Measurements from ENCODE around the gene MAP2K7. TPM values are rescaled to one million over a fixed set of nuclear protein-coding genes. Genes with fewer than 3 reads are reported as not detected.

The MAP2K7 gene
- total and polyA plus RNA-seq, 3 experiments from 2014 or later, result 2.0 to 38.3 (median 35.9) TPM

GRCh38 chr19:7921302-7921966 is 17.8 kb downstream of the MAP2K7 start:
- ChIA-PET POLR2A (interaction anchor here (0.5 to 3.0 kb wide), 6 partner anchors 8 to 292 kb away, joined by 3 to 42 read pairs (median 6); partner anchors contain the start of genes PET100 and TIMM44), CTCF (interaction anchor here (1.1 to 8.3 kb wide), 7 partner anchors 18 to 1150 kb away, joined by 3 to 41 read pairs (median 3); partner anchors contain the start of genes MAP2K7 and TIMM44)
- peak overlapping the region; percentile 85 to 97 (median 92) for H3K27ac Mint-ChIP-seq
- peaks cover 25 to 60% (median 28%) of the 10 kb centered on the region in 3 donors for H3K4me1 Mint-ChIP-seq
- DNase-seq, result no peak
- H3K27me3 Mint-ChIP-seq, result peaks cover 16 to 20% of the 10 kb centered on the region in 2 donors
- Histone ChIP-seq H3K4me3 (ENCODE audit: low read length) (peak overlapping the region; percentile 81), H3K27ac (ENCODE audit: low read depth, low read length) (peak overlapping the region; percentile 68), H3K27me3 (ENCODE audit: insufficient read depth, low read length, poor library complexity, severe bottlenecking) (peaks cover 11% of the 10 kb centered on the region), H3K9me3 (ENCODE audit: low read length) (no peaks in the 10 kb centered on the region), H3K4me1 (ENCODE audit: insufficient read depth, low read length) (peaks cover 39% of the 10 kb centered on the region), H3K36me3 (ENCODE audit: insufficient read depth, low read length) (no peaks in the 10 kb centered on the region)
- H3K4me3 Mint-ChIP-seq, result peak overlapping the region; percentile 84 to 95 (median 86)
- no peaks in the 10 kb centered on the region for H3K9me3 Mint-ChIP-seq
- peaks cover 0 to 13% (median 0%) of the 10 kb centered on the region in 3 donors for H3K36me3 Mint-ChIP-seq

DNA sequence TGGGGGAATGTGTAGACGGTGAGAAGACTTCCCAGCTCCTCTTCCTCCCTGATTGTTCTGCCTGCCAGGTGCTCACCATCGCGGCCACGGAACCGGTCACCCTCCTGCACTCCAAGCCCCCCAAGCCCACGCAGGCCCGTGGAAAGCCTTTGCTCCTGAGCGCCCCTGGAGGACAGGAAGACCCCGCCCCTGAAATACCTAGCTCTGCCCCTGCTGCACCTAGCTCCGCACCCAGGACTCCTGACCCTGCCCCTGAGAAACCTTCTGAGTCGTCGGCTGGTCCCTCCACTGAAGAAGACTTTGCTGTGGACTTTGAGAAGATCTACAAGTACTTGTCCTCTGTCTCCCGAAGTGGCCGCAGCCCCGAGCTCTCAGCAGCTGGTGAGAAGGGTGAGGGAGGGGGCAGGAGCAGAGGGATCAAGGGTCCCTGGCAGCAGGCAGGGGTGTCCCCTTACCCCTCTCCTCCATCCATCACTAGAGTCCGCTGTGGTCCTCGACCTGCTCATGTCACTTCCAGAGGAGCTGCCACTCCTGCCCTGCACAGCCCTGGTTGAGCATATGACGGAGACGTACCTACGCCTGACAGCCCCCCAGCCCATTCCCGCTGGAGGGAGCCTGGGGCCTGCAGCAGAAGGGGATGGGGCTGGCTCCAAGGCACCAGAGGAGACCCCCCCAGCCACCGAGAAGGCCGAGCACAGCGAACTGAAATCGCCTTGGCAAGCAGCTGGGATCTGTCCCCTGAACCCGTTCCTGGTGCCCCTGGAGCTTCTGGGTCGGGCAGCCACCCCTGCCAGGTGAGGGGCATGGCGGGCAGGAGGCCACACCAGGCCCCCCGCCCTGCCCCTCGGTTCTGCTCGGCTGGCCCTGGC is 18.5 kb downstream of the MAP2K7 start:
- Histone ChIP-seq H3K27me3 (ENCODE audit: insufficient read depth, low read length, poor library complexity, severe bottlenecking) (peaks cover 8% of the 10 kb centered on the region), H3K9me3 (ENCODE audit: low read length) (no peaks in the 10 kb centered on the region), H3K4me3 (ENCODE audit: low read length) (peak overlapping the region; percentile 81), H3K4me1 (ENCODE audit: insufficient read depth, low read length) (peaks cover 36% of the 10 kb centered on the region), H3K36me3 (ENCODE audit: insufficient read depth, low read length) (no peaks in the 10 kb centered on the region), H3K27ac (ENCODE audit: low read depth, low read length) (no peak overlapping the region)
- Mint-ChIP-seq H3K27me3 (peaks cover 14 to 16% of the 10 kb centered on the region in 2 donors), H3K9me3 (no peaks in the 10 kb centered on the region), H3K4me3 (peak overlapping the region in 5 of 7 donors; percentile 34 to 76 (median 49)), H3K27ac (peak overlapping the region in 1 of 8 donors; percentile 81), H3K36me3 (peaks cover 0 to 13% (median 0%) of the 10 kb centered on the region in 3 donors), H3K4me1 (peaks cover 21 to 57% (median 25%) of the 10 kb centered on the region in 3 donors)
- ChIA-PET CTCF (interaction anchor here (1.1 to 8.3 kb wide), 5 partner anchors 19 to 68 kb away, joined by 3 to 41 read pairs (median 11); partner anchors contain the start of genes MAP2K7 and TIMM44), POLR2A (interaction anchor here (3.0 kb wide), 1 partner anchor 21 kb away, joined by 42 read pairs; the partner anchor contains the start of gene TIMM44)
- no peak for DNase-seq

- DNase-seq, result no peak
- Mint-ChIP-seq H3K36me3 (peaks cover 0 to 13% (median 0%) of the 10 kb centered on the region in 3 donors), H3K4me3 (peak overlapping the region in 3 of 7 donors; percentile 14 to 44 (median 36)), H3K27ac (no peak overlapping the region), H3K9me3 (no peaks in the 10 kb centered on the region), H3K4me1 (peaks cover 21 to 54% (median 25%) of the 10 kb centered on the region in 3 donors), H3K27me3 (peaks cover 13 to 16% of the 10 kb centered on the region in 2 donors)
- H3K27me3 ChIP-seq (ENCODE audit: insufficient read depth, low read length, poor library complexity, severe bottlenecking), result peaks cover 5% of the 10 kb centered on the region
- no peak overlapping the region for H3K27ac ChIP-seq (ENCODE audit: low read depth, low read length)
- no peaks in the 10 kb centered on the region for H3K9me3 ChIP-seq (ENCODE audit: low read length)
- ChIA-PET CTCF (interaction anchor here (1.7 to 8.3 kb wide), 2 partner anchors 54 to 69 kb away, joined by 5 to 37 read pairs; no protein-coding TSS in a partner anchor), POLR2A (no interaction called here)
- H3K4me3 ChIP-seq (ENCODE audit: low read length), result no peak overlapping the region
- H3K4me1 ChIP-seq (ENCODE audit: insufficient read depth, low read length), result peaks cover 34% of the 10 kb centered on the region
- no peaks in the 10 kb centered on the region for H3K36me3 ChIP-seq (ENCODE audit: insufficient read depth, low read length)
Measured at GRCh38 chr19:7922836-7923195, 19.1 kb downstream of the MAP2K7 start.

DNA sequence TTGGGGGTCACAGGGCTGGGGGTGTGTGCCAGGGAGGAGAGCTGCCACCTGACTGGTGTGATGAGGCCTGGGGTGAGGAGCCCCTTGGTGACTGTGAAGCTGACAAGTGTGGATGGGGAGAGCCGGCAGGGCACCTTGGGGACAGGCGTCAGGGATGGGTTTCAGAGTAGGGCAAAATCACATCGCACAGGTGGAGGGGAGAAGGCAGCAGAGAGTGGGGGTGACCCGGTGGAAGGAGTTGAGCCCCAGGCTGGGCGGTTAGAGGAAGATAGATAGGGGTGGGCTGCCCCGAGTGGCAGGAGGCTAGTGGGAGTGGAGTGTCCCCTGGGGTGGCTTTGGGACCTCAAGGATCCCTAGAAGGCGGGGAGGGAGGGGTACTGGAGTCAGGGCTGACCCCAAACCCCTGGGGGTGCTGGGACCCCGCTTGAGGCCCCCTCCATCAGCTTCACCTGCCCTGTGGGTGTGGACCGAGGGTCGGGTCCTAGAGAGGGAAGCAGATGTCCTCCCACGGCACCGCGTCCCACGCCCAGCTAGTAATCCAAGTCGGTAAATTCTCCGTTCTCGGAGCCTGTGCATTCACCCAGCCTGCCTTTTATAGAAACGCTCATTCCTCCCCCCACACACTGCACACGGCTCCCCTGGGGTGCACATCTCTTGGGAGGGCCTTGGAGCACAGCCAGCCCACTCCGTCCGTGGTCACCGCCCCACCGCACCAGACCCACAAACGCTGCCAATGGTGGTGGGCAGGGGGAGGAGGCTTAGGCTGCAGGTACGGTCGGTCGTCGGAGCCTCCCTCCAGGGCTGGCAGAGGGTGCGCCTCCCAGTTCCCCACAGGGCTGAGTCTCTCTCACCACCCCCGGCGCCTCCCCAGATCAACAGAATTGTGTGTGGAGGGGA is 19.9 kb downstream of the MAP2K7 start:
- Histone ChIP-seq H3K27ac (ENCODE audit: low read depth, low read length) (no peak overlapping the region), H3K4me1 (ENCODE audit: insufficient read depth, low read length) (peaks cover 29% of the 10 kb centered on the region), H3K27me3 (ENCODE audit: insufficient read depth, low read length, poor library complexity, severe bottlenecking) (peaks cover 5% of the 10 kb centered on the region), H3K36me3 (ENCODE audit: insufficient read depth, low read length) (no peaks in the 10 kb centered on the region), H3K4me3 (ENCODE audit: low read length) (no peak overlapping the region), H3K9me3 (ENCODE audit: low read length) (no peaks in the 10 kb centered on the region)
- Mint-ChIP-seq H3K36me3 (peaks cover 0 to 13% (median 0%) of the 10 kb centered on the region in 3 donors), H3K27me3 (peaks cover 6 to 9% of the 10 kb centered on the region in 2 donors), H3K4me3 (peak overlapping the region in 5 of 7 donors; percentile 14 to 44 (median 40)), H3K9me3 (peaks cover 0 to 2% (median 0%) of the 10 kb centered on the region in 5 donors), H3K27ac (peak overlapping the region in 3 of 8 donors; percentile 11 to 64 (median 14)), H3K4me1 (peaks cover 22 to 48% (median 22%) of the 10 kb centered on the region in 3 donors)
- ChIA-PET CTCF (interaction anchor here (1.0 to 8.3 kb wide), 3 partner anchors 21 to 69 kb away, joined by 5 to 37 read pairs (median 5); partner anchors contain the start of gene TIMM44), POLR2A (interaction anchor here (0.6 to 1.1 kb wide), 2 partner anchors 19 to 20 kb away, joined by 3 read pairs; partner anchors contain the start of gene TIMM44)
- no peak for DNase-seq

DNA sequence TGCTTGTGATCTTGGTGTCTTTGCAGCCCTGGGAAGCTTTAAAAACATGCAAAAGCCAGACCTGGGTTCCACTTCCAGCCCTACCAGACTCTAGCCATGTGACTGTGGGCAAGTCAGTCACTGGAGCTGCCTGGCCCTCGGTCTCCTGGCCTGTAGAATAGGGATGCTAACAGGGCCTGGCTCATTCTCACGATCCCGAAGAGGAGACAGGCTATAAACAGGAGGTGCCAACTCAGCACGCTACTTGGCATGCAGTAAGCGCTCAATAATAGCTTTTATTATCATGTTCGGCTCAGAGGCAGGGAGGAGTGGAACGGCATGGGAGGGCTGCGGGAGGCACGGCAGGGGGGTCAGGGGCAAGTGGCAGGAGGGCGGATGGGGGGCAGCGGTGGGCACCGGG is 20.6 kb downstream of the MAP2K7 start:
- DNase-seq, result no peak
- Histone ChIP-seq H3K36me3 (ENCODE audit: insufficient read depth, low read length) (no peaks in the 10 kb centered on the region), H3K9me3 (ENCODE audit: low read length) (no peaks in the 10 kb centered on the region), H3K27ac (ENCODE audit: low read depth, low read length) (no peak overlapping the region), H3K27me3 (ENCODE audit: insufficient read depth, low read length, poor library complexity, severe bottlenecking) (no peaks in the 10 kb centered on the region), H3K4me3 (ENCODE audit: low read length) (no peak overlapping the region), H3K4me1 (ENCODE audit: insufficient read depth, low read length) (peaks cover 29% of the 10 kb centered on the region)
- peaks cover 5 to 8% of the 10 kb centered on the region in 2 donors for H3K27me3 Mint-ChIP-seq
- ChIA-PET POLR2A (interaction anchor here (0.6 to 1.1 kb wide), 2 partner anchors 19 to 20 kb away, joined by 3 read pairs; partner anchors contain the start of gene TIMM44), CTCF (interaction anchor here (1.0 to 1.7 kb wide), 2 partner anchors 20 to 70 kb away, joined by 5 read pairs; partner anchors contain the start of gene TIMM44)
- H3K4me3 Mint-ChIP-seq, result peak overlapping the region in 4 of 7 donors; percentile 31 to 61 (median 55)
- H3K4me1 Mint-ChIP-seq, result peaks cover 26 to 53% (median 29%) of the 10 kb centered on the region in 3 donors
- peaks cover 0 to 2% (median 0%) of the 10 kb centered on the region in 5 donors for H3K9me3 Mint-ChIP-seq
- H3K36me3 Mint-ChIP-seq, result peaks cover 0 to 13% (median 0%) of the 10 kb centered on the region in 3 donors
- H3K27ac Mint-ChIP-seq, result no peak overlapping the region

GRCh38 chr19:7924651-7925170 is 21.0 kb downstream of the MAP2K7 start:
- ChIA-PET CTCF (interaction anchor here (1.0 kb wide), 1 partner anchor 19 kb away, joined by 5 read pairs; the partner anchor contains the start of gene TIMM44), POLR2A (interaction anchor here (0.6 kb wide), 1 partner anchor 20 kb away, joined by 3 read pairs; no protein-coding TSS in a partner anchor)
- DNase-seq, result no peak
- peak overlapping the region in 1 of 8 donors; percentile 60 for H3K27ac Mint-ChIP-seq
- H3K4me3 Mint-ChIP-seq, result no peak overlapping the region
- H3K9me3 ChIP-seq (ENCODE audit: low read length), result no peaks in the 10 kb centered on the region
- no peaks in the 10 kb centered on the region for H3K36me3 ChIP-seq (ENCODE audit: insufficient read depth, low read length)
- H3K9me3 Mint-ChIP-seq, result peaks cover 0 to 2% (median 0%) of the 10 kb centered on the region in 5 donors
- H3K27me3 Mint-ChIP-seq, result peaks cover 2 to 6% of the 10 kb centered on the region in 2 donors
- no peaks in the 10 kb centered on the region for H3K27me3 ChIP-seq (ENCODE audit: insufficient read depth, low read length, poor library complexity, severe bottlenecking)
- H3K27ac ChIP-seq (ENCODE audit: low read depth, low read length), result no peak overlapping the region
- peaks cover 0 to 13% (median 0%) of the 10 kb centered on the region in 3 donors for H3K36me3 Mint-ChIP-seq
- H3K4me1 Mint-ChIP-seq, result peaks cover 22 to 53% (median 30%) of the 10 kb centered on the region in 3 donors
- no peak overlapping the region for H3K4me3 ChIP-seq (ENCODE audit: low read length)
- H3K4me1 ChIP-seq (ENCODE audit: insufficient read depth, low read length), result peaks cover 24% of the 10 kb centered on the region

All from CD8-positive, alpha-beta memory T cell (primary cell).